ENCODE measurements around the gene CFL1.

The CFL1 gene

GRCh38 chr11:65880844-65881421, 23.0 kb upstream of the CFL1 start:
- no peaks in the 10 kb centered on the region for H3K9me3 ChIP-seq (ENCODE audit: severe bottlenecking)
- no peaks in the 10 kb centered on the region for H3K27me3 ChIP-seq (ENCODE audit: insufficient read depth, poor library complexity, severe bottlenecking)
- DNase-seq (ENCODE audit: low spot score) (peak; percentile 52), ATAC-seq (ENCODE audit: low read depth) (no peak)
- H3K4me1 ChIP-seq (ENCODE audit: insufficient read depth, poor library complexity, severe bottlenecking), result no peaks in the 10 kb centered on the region
- H3K36me3 ChIP-seq (ENCODE audit: low read depth), result peaks cover 28% of the 10 kb centered on the region
- TF ChIP-seq, protein P1, sequence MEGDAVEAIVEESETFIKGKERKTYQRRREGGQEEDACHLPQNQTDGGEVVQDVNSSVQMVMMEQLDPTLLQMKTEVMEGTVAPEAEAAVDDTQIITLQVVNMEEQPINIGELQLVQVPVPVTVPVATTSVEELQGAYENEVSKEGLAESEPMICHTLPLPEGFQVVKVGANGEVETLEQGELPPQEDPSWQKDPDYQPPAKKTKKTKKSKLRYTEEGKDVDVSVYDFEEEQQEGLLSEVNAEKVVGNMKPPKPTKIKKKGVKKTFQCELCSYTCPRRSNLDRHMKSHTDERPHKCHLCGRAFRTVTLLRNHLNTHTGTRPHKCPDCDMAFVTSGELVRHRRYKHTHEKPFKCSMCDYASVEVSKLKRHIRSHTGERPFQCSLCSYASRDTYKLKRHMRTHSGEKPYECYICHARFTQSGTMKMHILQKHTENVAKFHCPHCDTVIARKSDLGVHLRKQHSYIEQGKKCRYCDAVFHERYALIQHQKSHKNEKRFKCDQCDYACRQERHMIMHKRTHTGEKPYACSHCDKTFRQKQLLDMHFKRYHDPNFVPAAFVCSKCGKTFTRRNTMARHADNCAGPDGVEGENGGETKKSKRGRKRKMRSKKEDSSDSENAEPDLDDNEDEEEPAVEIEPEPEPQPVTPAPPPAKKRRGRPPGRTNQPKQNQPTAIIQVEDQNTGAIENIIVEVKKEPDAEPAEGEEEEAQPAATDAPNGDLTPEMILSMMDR (IDR thresholded peaks at IDR 0.05; ENCODE audit: poor library complexity, severe bottlenecking), result no peak
- H3K27ac ChIP-seq (ENCODE audit: poor library complexity, severe bottlenecking), result peak overlapping the region; percentile 1
- no peak overlapping the region for H3K4me3 ChIP-seq (ENCODE audit: severe bottlenecking)

DNA sequence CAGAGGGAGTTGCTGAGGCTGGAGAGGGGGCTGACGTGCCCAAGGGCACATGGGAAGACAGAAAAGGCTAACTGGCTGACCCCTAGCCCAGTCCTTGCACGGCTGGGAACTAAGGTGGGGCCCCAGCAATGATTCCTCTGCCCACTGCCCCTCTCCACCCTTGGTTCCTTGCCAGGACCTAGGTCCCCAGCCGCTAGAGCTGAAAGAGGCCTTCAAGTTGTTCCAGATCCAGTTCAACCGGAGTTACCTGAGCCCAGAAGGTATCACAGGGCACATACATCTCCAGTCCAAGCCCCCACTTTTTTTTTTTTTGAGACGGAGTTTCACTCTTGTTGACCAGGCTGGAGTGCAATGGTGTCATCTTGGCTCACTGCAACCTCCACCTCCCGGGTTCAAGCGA, 22.0 kb upstream of the CFL1 start:
- no peaks in the 10 kb centered on the region for H3K4me1 ChIP-seq (ENCODE audit: insufficient read depth, poor library complexity, severe bottlenecking)
- no peaks in the 10 kb centered on the region for H3K9me3 ChIP-seq (ENCODE audit: severe bottlenecking)
- H3K27ac ChIP-seq (ENCODE audit: poor library complexity, severe bottlenecking), result no peak overlapping the region
- H3K27me3 ChIP-seq (ENCODE audit: insufficient read depth, poor library complexity, severe bottlenecking), result no peaks in the 10 kb centered on the region
- H3K36me3 ChIP-seq (ENCODE audit: low read depth), result peaks cover 21% of the 10 kb centered on the region
- TF ChIP-seq, protein P1 (IDR thresholded peaks at IDR 0.05; ENCODE audit: poor library complexity, severe bottlenecking), result no peak
- DNase-seq (ENCODE audit: low spot score) (no peak), ATAC-seq (ENCODE audit: low read depth) (no peak)
- no peak overlapping the region for H3K4me3 ChIP-seq (ENCODE audit: severe bottlenecking)

DNA sequence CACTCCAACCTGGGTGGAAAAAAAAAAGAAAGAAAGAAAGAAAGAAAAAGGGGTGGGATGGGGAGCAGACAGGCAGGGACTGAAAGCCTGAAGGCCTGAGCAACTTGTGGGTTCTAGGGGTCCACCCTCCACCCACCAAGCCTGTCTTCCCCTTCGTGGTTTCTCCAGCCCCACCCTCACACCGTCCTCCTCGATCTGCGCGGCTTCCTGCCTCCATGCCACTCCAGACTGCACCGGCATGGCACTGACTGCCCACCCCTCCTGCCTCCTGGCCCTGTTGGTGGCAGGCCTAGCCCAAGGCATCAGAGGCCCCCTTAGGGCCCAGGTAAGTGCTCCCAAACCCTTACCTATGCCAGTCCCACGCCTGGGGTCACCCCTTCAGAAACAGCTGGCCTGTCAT, 21.6 kb upstream of the CFL1 start, which contains the start of gene CTSW:
Gene CTSW, plus strand, starts transcription at position 221 of the 400 bp plus-strand sequence. Its CDS starts 18 bp downstream, at position 239.
- DNase-seq (ENCODE audit: low spot score) (no peak), ATAC-seq (ENCODE audit: low read depth) (no peak)
- Histone ChIP-seq H3K27me3 (ENCODE audit: insufficient read depth, poor library complexity, severe bottlenecking) (no peaks in the 10 kb centered on the region), H3K4me1 (ENCODE audit: insufficient read depth, poor library complexity, severe bottlenecking) (no peaks in the 10 kb centered on the region), H3K9me3 (ENCODE audit: severe bottlenecking) (no peaks in the 10 kb centered on the region), H3K4me3 (ENCODE audit: severe bottlenecking) (no peak within 1 kb of the TSS), H3K27ac (ENCODE audit: poor library complexity, severe bottlenecking) (no peak within 1 kb of the TSS), H3K36me3 (ENCODE audit: low read depth) (peaks cover 17% of the 10 kb centered on the region)
- TF ChIP-seq, protein P1 (IDR thresholded peaks at IDR 0.05; ENCODE audit: poor library complexity, severe bottlenecking), result no peak

GRCh38 chr11:65873318-65874156, 15.6 kb upstream of the CFL1 start:
- TF ChIP-seq, protein P1 (IDR thresholded peaks at IDR 0.05; ENCODE audit: poor library complexity, severe bottlenecking), result no peak
- DNase-seq (ENCODE audit: low spot score) (peak; percentile 93), ATAC-seq (ENCODE audit: low read depth) (peak; percentile 58)
- no peaks in the 10 kb centered on the region for H3K27me3 ChIP-seq (ENCODE audit: insufficient read depth, poor library complexity, severe bottlenecking)
- no peaks in the 10 kb centered on the region for H3K4me1 ChIP-seq (ENCODE audit: insufficient read depth, poor library complexity, severe bottlenecking)
- peak overlapping the region; percentile 72 for H3K27ac ChIP-seq (ENCODE audit: poor library complexity, severe bottlenecking)
- no peaks in the 10 kb centered on the region for H3K9me3 ChIP-seq (ENCODE audit: severe bottlenecking)
- peak overlapping the region; percentile 34 for H3K4me3 ChIP-seq (ENCODE audit: severe bottlenecking)
- H3K36me3 ChIP-seq (ENCODE audit: low read depth), result no peaks in the 10 kb centered on the region

All from RWPE2 (cell line).